GM18520 (cell line): ENCODE results near the gene ELMO3.

Experiments
- ATAC-seq: cut with Tn5 transposase; IDR thresholded peaks from one replicate; pipeline ENCODE4 v1.9.1; 2021; ENCODE audit not compliant: unreplicated experiment

The ELMO3 gene

GRCh38 chr16:67193536-67193935 is 5.4 kb upstream of the ELMO3 start:
- ATAC-seq: no peak

- ATAC-seq: no peak
Measured at GRCh38 chr16:67194260-67194659, 4.7 kb upstream of the ELMO3 start.

- no peak for ATAC-seq
Measured at GRCh38 chr16:67195676-67196075, 3.3 kb upstream of the ELMO3 start.

GRCh38 chr16:67196881-67197280 is 2.0 kb upstream of the ELMO3 start:
- no peak for ATAC-seq

GRCh38 chr16:67197704-67198103 is 1.2 kb upstream of the ELMO3 start:
- ATAC-seq: no peak

- ATAC-seq: no peak
Measured at GRCh38 chr16:67198238-67198734, 645 bp upstream of the ELMO3 start.

GRCh38 chr16:67199808-67200198 is 872 bp downstream of the ELMO3 start:
- no peak for ATAC-seq

GRCh38 chr16:67200491-67200890 is 1.6 kb downstream of the ELMO3 start:
- no peak for ATAC-seq

GRCh38 chr16:67201411-67202345 is 2.7 kb downstream of the ELMO3 start:
- no peak for ATAC-seq

GRCh38 chr16:67202426-67202825 is 3.5 kb downstream of the ELMO3 start:
- ATAC-seq: no peak

- ATAC-seq: no peak
Measured at GRCh38 chr16:67202956-67203493, 4.1 kb downstream of the ELMO3 start.

GRCh38 chr16:67204076-67204475 is 5.1 kb downstream of the ELMO3 start:
- ATAC-seq: no peak

GRCh38 chr16:67206129-67206837 is 7.4 kb downstream of the ELMO3 start:
- no peak for ATAC-seq

GRCh38 chr16:67206838-67207248 is 7.9 kb downstream of the ELMO3 start:
- ATAC-seq: no peak

- no peak for ATAC-seq
Measured at GRCh38 chr16:67207249-67208091, 8.5 kb downstream of the ELMO3 start.

- no peak for ATAC-seq
Measured at GRCh38 chr16:67208154-67208896, 9.4 kb downstream of the ELMO3 start.

- ATAC-seq: no peak
Measured at GRCh38 chr16:67209565-67209964, 10.6 kb downstream of the ELMO3 start.

- no peak for ATAC-seq
Measured at GRCh38 chr16:67210069-67210937, 11.4 kb downstream of the ELMO3 start.

GRCh38 chr16:67211674-67212073 is 12.7 kb downstream of the ELMO3 start:
- ATAC-seq: no peak
